ENCODE results near the gene ZSWIM2.
"Not testable (repeated sequence)": the region's sequence is repeated elsewhere in the genome, so short reads cannot be mapped to it uniquely, and the experiment has no call there.

Gene ZSWIM2, protein sequence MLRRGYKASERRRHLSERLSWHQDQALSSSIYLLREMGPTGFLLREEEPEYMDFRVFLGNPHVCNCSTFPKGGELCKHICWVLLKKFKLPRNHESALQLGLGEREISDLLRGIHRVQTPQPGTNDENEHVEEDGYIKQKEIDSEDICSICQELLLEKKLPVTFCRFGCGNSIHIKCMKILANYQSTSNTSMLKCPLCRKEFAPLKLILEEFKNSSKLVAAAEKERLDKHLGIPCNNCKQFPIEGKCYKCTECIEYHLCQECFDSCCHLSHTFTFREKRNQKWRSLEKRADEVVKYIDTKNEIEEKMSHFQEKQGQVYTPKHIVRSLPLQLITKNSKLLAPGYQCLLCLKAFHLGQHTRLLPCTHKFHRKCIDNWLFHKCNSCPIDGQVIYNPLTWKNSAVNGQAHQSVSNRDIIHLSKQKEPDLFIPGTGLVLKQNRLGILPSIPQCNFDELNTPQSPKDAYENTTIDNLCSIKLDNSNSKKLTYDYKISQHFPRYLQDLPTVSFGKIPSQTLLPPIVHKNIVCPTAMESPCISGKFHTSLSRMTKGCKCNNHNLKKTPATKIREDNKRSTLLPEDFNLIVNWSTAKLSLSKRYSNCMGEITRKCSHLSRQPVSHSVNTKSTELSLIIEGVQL

DNA sequence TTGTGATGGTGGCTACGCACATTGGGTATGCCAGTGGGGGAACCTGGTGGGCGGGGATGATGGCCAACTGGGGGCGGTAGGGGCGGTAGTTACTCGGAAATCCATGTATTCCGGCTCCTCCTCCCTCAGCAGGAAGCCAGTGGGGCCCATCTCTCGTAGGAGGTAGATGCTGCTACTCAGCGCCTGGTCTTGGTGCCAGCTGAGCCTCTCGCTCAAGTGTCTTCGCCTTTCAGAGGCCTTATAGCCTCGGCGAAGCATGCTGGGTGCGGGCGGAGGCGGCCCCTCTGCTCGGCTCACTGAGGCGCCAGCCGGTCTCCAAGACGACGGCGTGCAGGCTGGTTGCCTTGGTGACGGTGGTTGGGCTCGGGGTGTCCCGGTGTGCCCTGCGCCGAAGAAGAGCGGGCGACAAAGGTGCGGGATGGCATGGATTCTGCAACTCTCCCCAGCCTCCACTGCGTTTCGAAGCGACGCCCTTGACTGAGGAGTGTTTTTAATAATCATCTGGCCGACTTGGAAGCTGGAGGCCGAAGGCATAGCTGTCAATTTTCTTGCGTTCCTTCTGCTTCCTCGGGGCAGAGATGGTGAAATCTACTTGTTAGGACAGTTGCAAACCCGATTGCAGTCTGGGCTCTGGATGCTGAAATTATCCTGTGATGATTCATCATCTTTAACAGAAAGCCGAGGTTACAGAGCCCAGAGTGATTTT, at the start of gene ZSWIM2:
TSS of gene ZSWIM2 (minus strand) at position 298 of the 706 bp plus-strand sequence. CDS start at position 258, 40 bp downstream.
- no peak for DNase-seq

DNA sequence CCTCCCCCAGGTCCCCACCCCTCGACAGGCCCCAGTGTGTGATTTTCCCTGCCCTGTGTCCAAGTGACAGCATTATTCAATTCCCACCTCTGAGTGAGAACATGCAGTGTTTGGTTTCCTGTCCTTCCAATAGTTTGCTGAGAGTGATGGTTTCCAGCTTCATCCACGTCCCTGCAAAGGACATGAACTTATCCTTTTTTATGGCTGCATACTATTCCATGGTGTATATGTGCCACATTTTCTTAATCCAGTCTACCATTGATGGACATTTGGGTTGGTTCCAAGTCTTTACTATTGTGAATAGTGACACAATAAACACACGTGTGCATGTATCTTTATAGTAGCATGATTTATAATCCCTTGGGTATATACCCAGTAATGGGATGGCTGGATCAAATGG, 47.2 kb upstream of the ZSWIM2 start:
- DNase-seq: not testable (repeated sequence)

DNA sequence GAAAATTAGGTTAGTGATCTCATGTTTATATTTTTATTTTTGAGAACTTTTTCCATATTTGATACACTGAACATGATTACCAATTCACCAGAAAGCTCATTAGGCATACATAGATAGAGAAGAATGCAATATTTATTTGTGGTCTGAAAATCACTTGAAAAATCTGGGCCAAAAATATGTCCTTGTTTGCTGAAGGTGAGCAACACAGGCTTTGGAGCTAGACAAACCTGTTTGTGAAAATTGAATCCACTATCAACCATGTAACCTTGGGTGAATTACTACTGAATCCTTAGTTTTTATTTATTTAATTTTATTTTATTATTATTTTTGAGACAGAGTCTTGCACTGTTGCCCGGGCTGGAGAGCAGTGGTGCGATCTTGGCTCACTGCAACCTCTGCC, 46.5 kb upstream of the ZSWIM2 start:
- DNase-seq: no peak

DNA sequence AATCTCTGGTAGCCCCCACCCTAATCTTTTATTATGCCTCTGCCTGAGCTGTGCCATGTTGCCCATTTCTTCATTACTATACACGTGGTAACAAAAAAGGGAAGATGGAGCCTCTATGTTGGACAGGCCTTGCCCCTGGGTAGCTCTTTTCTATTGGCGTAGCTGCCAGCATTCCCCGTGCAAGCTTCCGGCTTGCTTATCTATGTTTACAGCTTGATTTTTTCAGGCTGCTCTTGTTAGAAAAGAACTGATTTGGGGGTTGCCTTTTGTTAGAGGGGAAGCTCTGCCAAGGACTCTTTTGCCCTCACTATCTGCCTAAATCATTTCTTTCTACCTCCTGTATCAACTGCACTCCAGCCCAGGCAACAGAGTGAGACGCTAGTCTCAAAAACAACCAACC, 45.5 kb upstream of the ZSWIM2 start:
- no peak for DNase-seq

DNA sequence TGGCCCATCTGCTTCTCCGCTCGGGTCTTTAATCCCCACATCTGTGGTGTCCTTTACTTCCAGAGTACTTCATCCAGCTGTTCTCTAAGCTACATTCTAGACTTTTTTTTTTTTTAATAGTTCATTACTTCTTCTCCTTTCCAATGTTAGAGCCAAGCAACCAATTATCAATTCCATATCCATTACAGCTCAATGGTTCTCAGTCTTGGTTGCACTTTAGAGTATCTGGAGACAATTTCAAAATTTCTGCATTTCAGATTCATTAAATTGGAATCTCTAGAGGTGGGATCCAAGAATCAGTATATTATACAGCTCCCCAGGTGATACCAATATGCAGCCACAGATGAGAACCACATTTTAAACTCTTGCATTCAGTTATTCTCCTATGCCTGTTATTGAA, 43.9 kb upstream of the ZSWIM2 start:
- no peak for DNase-seq

DNA sequence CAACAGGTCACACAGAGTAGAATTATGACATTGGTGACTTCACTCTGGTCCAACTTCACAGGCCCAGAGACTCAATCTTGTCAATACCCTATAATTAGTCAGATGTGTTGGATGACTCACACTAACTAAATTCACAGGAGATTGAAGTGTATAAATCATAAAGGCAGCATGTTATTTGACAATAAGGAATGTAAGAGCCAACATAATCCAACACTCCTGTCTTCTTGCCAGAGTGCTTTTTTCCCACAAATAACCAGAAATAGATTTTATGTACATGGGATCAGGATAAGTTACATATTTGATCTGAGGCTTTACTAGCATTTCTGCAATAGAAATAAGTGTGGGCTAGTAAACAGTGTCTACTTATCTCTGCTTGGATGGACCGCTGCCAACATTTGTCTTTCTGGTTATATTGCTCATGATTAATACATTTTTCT, 42.2 kb upstream of the ZSWIM2 start:
- DNase-seq: no peak

DNA sequence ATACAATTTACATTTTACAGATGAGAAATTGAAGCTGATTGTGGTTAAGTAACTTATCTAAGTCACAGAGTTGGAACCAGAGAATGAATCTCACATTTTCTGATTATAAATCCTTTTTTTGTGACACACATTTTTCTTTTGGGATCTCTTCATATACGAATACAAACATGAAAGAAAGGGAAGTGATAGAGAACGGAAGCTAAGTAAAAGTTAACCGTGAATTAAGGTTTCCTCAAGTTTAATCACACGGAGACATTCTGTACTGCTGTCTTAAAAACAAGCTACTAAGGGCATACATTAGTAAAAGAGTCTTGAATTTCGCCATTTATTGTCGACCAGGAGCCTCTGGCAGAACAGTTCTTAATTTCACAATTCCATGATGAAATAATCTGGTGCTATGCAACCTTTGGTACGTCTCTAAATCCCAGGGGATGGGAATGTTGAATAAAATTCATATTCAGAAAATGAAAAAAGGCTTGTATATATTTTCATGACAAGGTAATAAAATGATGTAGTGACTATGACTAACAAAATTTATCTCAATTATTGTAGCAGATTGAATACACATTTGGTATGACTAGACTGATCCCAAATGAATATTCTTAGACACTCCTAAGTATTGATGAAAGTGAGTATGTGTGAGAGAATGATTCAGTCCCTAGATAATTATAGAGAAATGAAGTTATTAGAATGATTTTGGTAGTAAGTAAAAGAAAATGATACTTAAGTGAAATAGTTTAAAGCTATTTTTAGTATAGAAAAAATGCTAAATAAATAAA, 40.3 kb upstream of the ZSWIM2 start:
- DNase-seq: no peak

DNA sequence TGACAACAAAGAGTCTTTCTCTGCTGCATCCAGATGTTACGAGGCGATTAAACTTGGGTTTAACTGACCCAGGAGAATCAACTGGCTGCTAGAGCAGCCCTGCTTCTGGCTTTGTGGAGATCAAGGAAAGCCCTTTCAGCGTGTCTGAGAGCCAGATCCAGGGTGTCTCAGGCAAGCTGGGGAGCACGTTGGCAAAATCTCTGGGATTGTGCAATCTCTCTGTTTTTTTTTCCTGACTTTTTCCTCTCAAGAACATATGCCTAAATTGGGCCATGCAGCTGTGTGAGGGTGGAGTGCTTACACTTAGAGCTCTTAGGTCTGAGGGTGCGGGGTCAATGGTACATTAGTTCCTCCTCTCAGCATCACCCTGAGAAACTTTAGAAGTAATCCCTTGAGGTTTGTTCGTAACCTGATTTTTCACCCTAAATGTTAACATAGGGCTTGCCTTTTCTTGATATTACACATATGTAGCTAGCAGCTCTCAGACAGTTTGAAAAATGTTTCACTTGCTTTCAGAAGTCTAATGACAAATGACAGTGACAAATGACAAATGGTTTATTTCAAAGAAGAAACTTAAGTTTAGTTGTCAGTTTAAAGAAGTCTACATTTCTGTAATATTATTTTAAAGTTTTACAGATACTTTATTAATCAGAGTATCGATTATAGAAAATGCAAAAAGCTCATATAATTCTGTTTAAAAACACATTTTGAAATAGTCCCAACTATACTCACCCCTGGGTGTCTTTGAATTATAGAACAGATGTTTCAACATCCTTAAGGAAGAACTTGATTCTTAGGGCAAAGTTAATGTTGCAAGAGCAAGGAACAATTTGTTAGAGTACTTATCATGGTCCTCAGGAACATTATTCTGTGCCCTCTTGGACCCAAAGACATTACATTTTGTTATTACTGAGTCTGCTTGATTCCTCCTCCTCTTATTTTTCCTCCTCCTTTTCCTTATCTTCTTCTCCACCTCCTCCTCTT, 38.4 kb upstream of the ZSWIM2 start:
- DNase-seq: no peak

DNA sequence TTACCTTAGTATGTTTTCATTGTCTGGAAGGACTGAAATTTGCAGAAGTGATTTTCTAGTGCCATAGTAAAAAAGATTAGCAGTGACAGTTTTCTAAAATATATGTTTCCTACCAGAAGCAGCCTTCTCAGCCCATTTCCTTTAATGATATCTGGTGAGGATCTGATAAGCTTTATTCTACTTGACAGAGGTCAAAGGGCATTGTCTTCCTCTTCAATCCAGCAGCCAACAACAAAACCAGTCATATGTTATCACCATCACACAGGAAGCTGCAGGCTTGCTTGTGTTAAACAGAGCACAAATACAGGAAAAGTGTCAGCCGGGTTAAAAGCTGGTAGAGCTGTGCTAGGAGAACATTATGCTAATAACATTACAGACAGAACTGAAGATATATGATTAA, 35.6 kb upstream of the ZSWIM2 start:
- no peak for DNase-seq

DNA sequence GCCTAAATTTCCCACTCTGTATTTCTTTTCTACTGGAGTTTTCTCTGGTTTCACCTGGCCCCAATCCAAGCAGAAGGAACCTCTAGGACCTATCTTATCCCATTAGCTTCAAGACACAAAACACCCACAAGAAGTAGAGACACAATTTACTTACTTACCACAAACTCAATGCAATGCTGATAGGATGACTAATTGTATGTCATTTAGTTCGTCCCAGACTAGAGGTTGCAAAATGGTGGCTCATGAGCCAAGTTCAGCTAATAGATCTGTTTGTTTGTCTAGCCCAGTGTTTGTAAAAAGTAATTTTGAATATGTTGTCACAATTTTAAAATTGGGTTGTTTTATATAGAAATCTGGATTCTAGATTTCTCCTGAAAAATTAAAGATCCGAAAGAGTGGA, 34.7 kb upstream of the ZSWIM2 start:
- no peak for DNase-seq

DNA sequence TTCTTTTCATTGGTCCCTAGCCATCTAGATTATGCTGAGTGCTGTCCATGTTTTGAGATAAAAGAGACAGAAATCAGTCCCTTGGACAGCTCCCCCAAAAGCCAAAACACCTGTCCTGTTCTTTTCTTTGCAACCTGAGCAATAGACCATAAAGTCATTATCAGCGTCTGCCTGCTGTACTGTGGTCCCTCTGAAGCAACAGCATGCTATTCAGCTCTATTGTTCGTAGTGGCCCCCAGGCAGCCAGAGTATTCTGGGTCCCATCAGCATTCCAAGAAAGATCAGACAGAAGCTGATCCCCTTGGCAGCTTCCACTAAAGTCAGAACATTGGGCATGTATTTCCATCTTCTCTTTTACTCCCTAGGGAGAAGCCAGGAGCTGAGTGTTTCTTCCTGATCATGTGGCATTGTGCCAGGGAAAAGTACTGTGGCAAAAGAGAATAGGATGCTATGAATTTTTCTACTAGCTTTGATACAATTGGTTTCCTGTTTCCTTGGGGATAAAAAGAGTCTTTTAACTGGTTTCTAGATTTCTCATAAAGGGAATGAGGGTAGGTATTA, 33.6 kb upstream of the ZSWIM2 start:
- DNase-seq: no peak

DNA sequence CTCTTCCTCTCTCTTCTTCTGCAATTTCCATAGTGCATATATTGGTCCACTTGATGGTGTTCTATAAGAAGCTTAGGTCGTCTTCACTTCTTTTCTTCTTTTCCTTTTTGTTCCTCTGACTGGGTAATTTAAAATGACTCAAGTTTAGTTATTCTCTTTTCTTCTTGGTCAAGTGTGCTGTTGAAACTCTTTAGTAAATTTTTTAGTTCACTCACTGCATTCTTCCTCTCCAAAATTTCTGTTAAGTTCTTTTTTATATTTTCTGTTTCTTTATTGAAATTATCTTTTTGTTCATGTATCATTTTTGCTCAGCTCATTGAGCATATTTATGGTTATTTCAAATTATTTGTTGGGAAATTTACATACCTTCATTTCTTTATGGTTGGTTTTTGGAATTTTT, 32.7 kb upstream of the ZSWIM2 start:
- no peak for DNase-seq

DNA sequence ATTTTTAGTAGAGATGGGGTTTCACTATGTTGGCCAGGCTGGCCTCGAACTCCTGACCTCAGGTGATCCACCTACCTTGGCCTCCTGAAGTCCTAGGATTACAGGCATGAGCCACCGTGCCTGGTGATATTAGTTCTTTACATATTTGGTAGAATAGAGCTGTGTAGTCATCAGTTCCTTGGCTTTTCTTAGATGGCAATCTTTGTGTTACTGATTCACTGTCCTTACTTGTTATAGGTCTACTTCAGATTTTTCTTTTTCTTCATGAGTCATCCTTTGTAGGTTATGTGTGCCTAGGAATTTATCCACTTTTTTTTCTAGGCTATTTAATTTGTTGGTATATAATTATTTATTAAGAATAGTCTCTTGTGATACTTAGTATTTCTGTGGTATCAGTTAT, 30.3 kb upstream of the ZSWIM2 start:
- DNase-seq: no peak

DNA sequence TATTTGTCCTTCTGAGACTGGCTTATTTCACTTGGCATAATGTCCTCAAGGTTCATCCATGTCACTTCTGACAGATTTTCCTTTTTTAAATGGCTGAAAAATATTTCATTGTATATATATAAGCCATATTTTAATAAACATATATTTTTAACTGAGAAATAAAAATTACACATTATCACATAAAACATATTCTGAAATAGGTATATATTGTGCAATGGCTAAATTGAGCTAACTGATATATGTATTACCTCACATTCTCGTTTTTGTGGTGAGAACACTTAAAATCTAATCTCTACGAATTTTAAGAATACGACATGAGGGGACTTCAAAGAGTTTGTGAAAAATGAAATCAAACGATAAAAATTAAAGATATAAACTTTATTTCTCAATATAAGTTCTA, 25.7 kb upstream of the ZSWIM2 start:
- DNase-seq: no peak

DNA sequence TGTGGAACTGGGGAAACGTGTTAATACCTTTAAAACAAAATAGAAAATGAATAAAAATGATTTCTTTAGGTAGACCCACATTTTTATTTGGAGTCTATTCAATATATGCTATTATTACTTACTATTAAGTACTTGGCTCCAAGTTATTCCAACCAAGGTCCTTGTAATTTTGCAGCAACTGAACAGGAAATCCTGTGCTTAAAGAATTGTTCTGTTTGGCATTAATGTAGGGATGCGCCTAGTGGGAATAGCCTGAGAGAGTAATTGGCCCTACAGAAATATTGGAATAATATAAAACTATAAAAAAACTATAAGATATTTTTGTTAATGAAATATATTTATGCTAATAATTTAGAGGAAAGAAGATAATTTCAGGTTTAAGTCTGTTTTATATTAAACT, 22.9 kb upstream of the ZSWIM2 start:
- no peak for DNase-seq

DNA sequence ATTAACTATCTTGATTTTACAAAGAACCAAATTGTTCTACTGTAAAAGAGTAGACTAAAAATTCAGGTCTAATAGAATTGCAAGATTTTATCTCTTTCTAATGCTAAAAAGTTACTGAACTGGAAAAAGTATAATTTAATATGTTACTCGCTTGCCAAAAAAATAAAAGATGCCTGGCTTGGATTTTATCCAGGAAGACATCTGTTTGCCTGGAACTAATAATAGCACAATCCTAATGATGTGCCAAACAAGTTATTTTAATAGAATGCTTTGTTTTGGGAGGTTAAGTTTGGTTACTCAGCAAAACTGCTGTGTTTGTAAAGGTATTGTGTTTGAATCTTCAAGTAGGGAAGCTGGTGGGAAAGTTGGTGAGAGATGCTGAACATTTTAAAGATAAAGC, 19.4 kb upstream of the ZSWIM2 start:
- no peak for DNase-seq

DNA sequence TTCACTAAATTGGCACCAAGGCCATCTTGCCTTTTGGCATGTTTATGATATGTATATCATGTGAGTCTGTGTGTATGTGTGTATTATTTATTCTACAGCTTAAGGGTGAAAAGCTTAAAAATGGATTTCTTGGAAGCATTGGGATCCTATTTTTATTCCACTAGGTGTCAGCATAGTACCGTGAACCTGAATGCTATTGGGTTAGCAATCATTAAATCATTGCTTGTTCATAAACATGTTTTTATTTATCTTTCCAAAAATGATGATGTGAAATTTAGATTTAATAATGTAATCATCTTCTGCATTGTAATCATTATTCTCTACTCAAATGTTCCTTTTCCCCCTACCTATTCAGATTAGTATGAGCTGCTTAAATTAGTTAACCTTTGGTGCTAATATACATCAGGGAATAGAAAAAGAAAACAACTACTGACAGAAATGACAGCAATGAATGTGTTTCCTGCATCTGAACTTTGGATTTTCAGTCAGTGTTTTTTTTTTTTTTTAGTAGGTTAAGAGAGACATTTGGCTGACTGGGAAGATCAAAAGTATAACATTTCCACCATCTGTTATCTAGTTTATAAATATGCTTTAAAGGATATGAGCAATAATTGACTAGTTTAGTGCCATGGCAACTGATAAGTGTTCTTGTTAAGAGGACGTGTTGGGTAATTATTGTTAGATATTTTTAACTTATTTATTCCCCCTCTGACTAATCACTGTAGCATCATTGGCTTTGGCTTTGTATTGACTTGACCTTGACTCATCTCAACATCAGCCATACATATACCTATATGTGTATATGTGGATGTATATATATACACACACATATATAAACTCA, 14.1 kb upstream of the ZSWIM2 start:
- no peak for DNase-seq

DNA sequence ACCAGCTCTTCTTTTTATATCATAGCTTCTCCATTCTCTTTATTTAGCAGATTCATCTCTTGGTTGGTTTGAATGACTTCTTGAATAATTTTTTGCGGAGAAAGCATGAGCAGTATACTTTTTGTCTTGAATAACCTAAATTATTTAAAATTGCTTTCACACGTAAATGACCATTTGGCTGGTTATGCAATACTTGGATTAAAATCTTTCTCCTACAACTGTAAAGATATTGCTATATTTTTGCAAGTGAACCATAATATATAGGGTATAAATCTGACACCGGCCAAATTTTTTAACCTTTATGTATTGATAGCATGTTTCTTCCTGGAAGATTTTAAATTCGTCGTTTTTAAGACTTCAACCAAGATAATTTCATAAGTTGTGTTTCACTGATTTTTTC, 6.2 kb upstream of the ZSWIM2 start:
- no peak for DNase-seq

DNA sequence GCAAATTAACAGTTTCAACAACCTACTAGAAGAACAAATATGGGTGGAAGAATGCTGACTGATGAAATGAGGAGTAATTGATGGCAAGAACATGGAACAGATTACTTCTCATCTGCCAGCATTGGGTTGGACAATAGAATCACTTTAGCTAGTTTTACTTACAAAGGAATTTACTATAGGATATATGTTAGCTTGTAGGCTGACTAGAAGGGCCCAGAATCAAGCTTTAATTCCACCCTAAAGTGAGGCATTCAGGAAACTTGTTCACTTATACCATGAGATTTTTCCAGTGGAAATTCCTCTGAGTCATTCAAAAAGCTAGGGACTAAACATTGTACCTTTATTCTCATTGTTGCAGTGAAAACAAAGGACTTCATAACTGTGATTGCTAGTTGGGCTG, 5.0 kb upstream of the ZSWIM2 start:
- no peak for DNase-seq

DNA sequence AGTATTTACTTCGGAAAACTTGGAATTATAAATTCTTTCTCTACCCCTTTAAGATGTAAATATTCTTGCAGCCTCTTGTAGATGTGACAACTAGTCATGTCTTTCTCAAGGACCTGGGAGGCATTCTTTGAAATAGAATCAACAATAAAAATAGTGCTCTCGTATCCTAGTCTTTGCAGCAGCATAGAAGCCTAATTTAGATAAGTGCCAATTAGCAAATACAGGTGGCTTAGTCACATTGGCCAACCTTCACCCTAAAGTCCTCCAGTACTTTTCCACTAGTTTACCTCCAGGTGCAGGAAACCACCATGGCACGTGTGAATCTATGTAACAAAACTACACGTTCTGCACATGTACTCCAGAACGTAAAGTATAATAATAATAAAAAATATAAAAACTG, 3.5 kb upstream of the ZSWIM2 start:
- no peak for DNase-seq

DNA sequence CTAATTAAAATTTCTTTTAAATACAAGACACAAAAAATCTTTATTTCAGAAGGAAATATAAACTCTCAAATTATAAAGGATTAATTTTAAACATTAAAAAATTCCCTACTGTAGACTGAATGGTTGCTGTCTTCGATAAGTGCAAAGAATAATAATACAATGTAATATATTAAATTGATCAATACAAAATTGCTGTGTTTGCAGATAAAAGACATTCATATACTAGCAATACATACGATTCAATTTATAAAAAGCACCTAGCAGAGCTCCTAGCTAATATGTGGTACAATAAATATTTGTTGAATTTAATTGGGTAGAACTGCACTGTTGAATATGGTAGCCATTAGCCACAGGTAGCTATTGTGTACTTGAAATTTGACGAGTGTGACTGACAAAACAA, 6.6 kb downstream of the ZSWIM2 start:
- no peak for DNase-seq
